Erythroblast (primary cell): Measurements from ENCODE around the gene LRRC43.

Source experiments
- DNase-seq, 2 experiments: peaks; one replicate each; lab custom pipeline; 2025; lab: John Stamatoyannopoulos, UW
- GATA1 ChIP-seq: IDR thresholded peaks from 2 replicates; pipeline ENCODE4 v1.6.1; 2011; ENCODE audit warnings: low read depth, mild to moderate bottlenecking, control low read depth, low read length, moderate library complexity
- POLR2A ChIP-seq: IDR thresholded peaks from 2 replicates; pipeline ENCODE4 v1.6.1; 2011; ENCODE audit warnings: mild to moderate bottlenecking, low read length

The LRRC43 gene

DNA sequence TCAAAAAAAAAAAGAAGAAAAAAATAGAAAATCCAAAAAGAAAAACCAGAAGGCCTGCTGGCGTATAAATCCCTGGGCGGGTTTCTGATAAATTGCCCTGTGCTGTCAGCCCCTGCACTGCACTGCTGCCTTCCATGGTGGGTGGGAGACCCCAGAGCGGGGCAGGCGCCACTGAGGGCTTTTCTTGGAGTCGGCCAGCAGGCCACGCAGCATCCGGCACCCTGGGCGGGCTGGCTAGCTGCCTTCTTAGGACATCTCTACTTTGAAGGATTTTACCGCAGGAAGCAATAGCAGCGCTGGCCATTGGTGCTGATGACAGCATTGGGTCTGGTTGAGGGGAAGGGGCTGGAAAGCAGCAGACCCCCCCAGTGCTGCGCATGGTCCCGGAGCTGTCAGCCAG lies 38.0 kb upstream of the LRRC43 start:
- no peak for DNase-seq
- TF ChIP-seq GATA1 (no peak), POLR2A (no peak)

DNA sequence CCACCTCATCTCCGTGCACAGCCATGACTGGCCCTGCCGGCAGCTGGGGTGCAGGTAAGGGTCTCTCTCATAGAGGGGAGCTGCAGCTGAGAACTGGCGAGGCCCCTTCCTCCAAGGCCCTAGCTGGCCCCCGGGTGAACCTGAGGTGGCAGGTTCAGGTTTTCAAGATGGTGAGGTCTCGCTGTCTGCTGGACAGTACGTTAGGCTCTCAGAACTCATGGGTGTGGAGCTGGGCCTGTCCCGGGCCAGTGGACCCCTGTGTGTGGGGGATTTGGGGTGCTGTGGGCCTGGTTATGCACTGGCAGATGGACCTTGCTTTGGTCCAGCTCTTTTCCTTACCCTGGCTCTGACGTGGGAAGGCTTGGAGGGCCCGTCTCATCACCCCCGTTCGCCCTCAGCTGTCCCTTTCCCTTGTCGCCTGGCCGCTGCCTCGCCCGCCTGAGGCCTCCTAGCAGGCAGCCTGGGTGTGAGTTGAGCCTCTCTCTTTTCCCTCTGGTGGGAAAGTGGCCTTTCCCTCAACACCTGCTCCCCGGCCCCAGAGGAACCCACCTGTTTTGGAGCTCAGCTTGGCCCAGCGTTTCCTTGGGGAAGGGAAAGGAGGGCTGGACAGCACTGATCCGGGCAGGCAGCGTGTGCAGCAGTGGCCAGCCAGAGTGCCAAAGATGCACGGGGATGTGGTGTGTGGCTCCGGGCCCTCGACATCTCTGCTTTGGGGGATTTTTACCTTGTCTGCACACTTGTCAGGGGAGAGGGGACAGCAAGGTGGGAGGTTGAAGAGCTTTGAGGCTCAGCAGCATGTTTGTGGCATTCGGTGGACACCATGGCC lies 37.2 kb upstream of the LRRC43 start:
- DNase-seq: no peak
- TF ChIP-seq GATA1 (no peak), POLR2A (no peak)

DNA sequence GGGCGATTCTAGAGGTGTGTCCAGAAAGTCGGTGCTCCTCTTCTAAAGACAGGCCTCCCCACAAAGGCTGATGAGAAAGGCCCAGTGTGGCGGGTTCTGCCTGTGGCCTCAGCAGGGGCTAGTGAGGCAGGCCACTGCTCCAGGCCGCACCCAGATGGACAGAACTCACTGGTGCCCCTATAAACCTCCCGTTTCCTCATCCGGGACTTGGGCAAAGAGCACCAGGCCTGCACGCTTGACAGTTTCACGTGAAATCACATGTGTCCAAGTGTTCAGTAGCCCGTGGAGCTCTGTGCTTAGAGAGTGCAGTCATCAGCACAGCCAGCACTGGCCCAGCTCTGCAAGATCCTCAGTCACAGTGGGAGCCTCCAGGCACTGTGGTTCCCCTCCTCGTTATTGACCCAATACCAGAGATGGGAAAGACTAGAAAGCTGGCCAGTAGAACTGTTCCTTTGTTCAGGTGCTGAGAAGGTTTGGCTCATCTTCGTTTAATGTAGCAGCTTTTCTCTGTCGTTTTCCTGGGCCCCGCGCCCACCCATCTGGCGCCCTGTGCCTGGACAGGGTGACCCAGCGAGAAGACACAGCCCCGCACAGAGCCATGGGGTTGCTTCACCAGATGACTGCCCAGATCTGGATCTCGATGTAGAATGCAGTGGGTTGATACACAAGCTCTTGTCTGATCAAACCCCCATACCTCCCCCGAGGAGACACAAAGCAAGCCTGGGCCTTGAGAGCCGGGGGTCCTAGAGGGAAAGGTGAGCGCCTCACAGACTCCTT lies 35.2 kb upstream of the LRRC43 start:
- no peak for DNase-seq
- TF ChIP-seq GATA1: no peak
- no peak for TF ChIP-seq POLR2A

DNA sequence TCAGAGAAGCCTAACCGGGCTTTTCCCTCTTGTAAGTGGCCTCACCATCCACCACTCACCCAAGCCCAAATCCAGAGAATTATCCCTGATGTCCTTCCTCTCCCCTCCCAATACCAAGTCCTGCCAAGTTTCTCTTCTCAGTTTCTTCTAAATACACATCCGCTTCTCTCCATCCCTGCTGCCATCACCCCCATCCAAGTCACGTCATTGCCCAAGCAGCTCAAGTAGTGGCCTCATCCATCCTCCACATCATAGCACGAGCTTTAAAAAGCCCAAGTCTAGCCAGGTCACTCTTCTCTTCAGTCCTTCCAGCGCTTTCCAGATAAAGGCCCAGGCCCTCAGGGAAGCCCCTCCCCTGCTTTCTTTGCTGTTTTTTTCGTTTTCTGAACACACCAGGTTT lies 34.3 kb upstream of the LRRC43 start:
- no peak for TF ChIP-seq POLR2A
- no peak for TF ChIP-seq GATA1
- DNase-seq: no peak

DNA sequence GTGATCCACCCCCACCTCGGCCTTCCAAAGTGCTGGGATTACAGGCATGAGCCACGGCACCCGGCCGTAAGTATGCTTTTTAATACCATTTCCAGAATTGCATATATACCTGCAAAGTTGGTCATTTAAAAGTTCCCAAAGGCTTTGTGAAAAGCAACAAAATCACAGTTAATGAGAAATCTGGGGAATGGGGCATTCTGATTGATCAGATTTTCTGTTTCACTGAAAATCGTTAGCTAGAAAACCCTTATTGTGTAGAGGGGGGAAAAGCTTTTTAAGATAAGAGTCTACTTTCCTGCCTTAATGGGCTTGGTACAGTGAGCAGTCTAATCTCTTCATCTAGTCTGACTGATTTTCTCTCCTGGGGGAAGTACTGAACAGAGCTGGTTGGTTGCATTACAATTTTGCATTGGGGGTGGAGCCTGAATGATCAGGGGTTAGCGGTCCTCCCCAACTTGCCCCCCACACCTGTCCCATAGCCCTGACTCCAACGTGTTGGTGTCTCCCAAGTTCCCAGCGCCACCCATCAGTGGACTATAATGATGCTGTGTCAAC lies 32.7 kb upstream of the LRRC43 start:
- DNase-seq: no peak
- TF ChIP-seq POLR2A: no peak
- TF ChIP-seq GATA1: no peak

DNA sequence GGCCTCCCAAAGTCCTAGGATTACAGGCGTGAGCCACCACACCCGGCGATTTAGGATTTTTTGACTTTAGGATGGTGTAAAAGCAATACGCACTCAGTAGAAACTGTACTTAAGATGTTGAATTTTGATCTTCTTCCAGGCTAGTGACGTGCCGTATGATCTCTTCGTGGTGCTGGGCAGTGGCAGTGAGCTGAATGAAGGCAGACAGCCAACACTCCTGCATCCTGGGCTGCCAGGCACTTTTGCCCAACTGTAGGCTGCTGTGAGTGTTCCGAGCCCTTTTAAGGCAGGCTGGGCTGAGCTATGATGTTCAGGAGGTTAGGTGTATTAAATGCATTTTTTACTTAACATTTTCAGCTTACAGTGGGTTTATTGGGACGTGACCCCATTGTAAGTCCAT lies 30.2 kb upstream of the LRRC43 start:
- no peak for DNase-seq

DNA sequence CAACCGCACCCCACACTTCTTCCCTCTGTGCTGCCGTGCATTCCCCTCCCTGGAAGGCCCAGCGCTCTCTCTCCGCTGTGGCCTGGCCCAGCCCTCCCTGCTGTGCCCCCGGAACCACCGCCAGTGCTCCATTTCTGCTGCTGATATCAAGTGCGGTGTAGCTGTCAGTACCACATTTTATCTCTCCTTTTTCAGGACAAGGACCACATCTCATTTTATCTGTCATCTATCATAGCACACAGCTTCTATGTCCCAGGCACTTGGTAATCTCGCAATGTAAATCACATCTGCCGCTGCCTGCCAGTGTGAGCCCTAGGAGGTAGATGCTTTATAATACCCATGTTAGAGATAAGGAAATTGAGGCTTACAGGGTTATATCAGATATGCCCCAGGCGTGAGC lies 27.2 kb upstream of the LRRC43 start:
- DNase-seq: peak; percentile 48 to 88
- TF ChIP-seq GATA1 (no peak), POLR2A (no peak)

More for the DNA sequence above, 30.2 kb upstream of the LRRC43 start:
- no peak for TF ChIP-seq POLR2A
- no peak for TF ChIP-seq GATA1

DNA sequence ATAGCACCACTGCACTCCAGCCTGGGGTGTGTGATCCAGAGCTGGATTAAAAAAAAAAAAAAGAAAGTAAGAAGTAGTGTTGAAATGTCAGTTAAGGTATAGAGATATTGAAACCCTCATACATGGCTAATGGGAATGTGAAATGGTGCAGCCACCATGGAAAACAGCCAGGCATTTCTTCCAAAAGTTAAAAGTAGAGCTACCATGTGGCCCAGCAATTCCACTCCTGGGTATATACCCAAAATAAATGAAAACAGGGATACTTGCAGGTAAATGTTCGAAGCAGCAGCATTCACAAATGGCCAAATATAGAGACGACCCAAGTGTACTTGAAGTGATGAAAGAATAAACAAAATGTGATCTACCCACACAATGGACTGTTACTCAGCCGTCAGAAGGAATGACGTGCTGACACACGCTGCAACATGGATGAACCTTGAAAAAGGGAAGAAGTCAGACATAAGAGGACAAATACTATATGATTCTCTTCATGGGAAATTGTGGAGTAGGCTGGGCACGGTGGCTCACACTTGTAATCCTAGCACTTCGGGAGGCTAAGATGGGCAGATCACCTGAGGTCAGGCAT lies 24.1 kb upstream of the LRRC43 start:
- no peak for DNase-seq
- no peak for TF ChIP-seq GATA1
- no peak for TF ChIP-seq POLR2A

DNA sequence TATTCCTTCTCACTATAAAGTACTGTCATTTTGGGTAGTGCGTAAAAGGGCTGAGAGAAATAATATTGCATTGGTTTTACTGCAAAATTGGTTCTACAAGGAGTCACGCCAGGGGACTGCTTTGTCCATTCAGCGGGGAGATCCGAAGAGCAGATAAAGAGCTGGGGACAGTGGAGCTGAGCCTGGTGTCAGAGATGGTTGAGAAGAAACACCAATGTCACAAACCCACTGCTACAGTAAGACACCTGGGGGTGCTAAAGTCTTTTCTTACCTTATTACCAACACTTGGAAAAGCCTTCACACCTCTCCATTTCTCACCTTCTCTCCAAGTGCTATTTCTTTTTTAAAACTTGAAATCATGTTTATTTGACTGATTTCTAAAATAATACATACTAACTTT lies 23.0 kb upstream of the LRRC43 start:
- TF ChIP-seq GATA1 (no peak), POLR2A (no peak)
- no peak for DNase-seq

DNA sequence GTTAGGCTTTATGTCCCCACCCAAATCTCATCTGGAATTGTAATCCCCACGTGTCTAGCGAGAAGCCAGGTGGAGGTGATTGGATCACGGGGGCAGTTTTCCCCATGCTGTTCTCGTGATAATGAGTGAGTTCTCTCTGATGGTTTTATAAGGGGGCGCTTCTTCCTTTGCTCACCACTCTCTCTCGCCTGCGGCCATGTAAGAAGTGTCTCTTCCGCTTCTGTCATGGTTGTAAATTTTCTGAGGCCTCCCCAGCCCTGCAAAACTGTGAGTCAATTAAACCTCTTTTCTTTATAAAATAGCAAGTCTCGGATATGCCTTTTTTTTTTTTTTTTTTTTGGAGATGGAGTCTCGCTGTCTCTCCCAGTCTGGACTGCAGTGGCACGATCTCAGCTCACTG lies 22.2 kb upstream of the LRRC43 start:
- no peak for TF ChIP-seq POLR2A
- no peak for TF ChIP-seq GATA1
- no peak for DNase-seq

DNA sequence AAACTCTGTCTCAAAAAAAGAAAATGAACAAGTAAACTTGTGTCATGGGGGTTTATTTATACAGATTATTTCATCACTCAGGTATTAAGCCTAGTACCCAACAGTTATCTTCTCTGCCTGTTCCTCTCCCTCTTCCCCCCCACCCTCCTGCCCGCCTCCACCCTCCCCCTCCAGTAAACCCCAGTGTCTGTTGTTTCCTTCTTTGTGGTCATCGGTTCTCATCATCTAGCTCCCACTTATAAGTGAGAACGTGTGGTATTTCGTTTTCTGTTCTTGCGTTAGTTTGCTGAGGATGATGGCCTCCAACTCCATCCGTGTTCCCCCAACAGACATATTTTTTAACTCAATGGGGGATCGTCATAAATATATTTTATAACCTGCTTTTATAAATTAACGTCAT lies 21.2 kb upstream of the LRRC43 start:
- TF ChIP-seq GATA1 (no peak), POLR2A (no peak)
- no peak for DNase-seq

DNA sequence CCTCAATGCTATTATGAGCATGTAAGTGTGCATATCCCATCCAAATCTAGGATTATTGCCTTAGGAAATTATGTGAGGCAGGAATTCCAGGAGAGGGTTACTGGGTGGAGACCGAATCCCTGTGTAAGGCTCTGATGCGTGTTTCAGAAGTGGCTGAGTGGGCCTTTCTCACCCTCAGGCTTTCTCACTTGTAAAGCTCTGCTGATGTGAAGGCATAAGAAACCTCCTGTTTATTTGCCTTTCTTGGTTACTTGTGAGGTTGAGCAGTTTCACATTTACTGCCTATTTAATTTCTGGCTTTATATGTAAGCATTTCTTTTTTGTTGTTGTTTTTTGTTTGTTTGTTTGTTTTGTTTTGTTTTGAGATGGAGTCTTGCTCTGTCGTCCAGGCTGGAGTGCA lies 19.9 kb upstream of the LRRC43 start:
- no peak for DNase-seq
- TF ChIP-seq POLR2A: no peak
- no peak for TF ChIP-seq GATA1

DNA sequence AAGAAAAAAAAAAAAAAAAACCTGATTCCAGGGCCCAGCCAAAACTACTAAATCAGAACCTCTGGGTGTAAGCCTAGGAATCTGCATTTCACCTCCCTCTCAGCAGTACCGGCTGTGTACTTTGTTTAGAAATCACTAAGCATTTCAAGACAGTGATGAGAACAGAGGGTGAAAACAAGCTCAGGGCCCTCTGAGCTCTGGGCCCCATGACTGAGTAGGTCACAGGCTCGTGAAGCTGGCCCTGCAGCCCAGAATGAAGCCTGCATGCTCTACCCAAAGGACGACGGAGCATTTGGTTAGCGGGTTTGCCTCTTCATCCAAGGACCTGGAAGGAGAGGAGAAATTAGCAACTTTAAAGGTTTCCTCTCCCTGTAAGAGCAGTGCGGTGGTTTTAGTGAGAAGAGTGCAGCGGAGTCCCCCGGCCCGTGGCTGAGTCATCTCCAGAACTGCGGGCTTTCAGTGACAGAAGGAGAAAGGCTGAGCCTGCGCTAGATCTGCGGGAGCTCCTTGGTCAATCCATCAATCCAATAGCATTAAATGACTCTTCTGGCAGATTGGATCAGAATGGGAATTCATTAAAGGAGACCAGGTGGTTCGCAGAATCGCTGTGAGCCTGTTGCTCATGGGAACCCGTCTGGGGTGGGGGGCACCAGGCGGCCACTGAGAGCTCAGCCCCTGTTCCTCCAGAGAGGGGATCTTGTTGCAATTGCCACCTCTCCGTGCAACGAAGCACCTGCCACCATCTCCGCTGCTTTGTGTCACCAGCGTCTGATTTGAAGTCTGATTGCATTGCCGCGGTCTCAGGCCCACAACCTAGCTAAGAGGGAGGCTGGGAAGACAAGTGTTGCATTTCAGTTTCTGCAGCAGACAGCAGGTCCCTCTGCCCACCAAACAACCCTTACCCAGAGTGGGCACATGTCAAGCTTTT lies 16.2 kb upstream of the LRRC43 start:
- DNase-seq: no peak
- TF ChIP-seq POLR2A (no peak), GATA1 (no peak)
